Testis (tissue), 3 donors: ENCODE results near the gene KRT6B. TPM values are rescaled to one million over a fixed set of nuclear protein-coding genes. Genes with fewer than 3 reads are reported as not detected.

Experiments
- DNase-seq: peaks from one replicate; pipeline ENCODE4 v3.0.0-alpha.2; 2019
- H3K27ac ChIP-seq, 2 donors: fragments of 200-600 bp; sonication (generic); one replicate each; pipeline ENCODE4 v1.5.1; 2019
- H3K27me3 ChIP-seq: fragments of 200-600 bp; sonication (generic); one replicate; pipeline ENCODE4 v1.5.1; 2019
- H3K36me3 ChIP-seq: fragments of 200-600 bp; sonication (generic); one replicate; pipeline ENCODE4 v1.5.1; 2017; ENCODE audit warnings: low read depth; ENCODE audit errors: missing control alignments
- H3K4me1 ChIP-seq: fragments of 200-600 bp; sonication (generic); one replicate; pipeline ENCODE4 v1.5.1; 2019
- H3K4me3 ChIP-seq, 2 donors: fragments of 200-600 bp; sonication (generic); one replicate each; pipeline ENCODE4 v1.5.1; 2017 to 2019
- H3K9me3 ChIP-seq: fragments of 200-600 bp; sonication (generic); one replicate; pipeline ENCODE4 v1.5.1; 2017
- POLR2A ChIP-seq: fragments of 450-650 bp; IDR thresholded peaks from one replicate; pipeline ENCODE4 v1.6.1; 2017; ENCODE audit warnings: antibody characterized with exemption, mild to moderate bottlenecking, moderate library complexity
- WGBS, 2 donors: methylation state at CpG; one replicate each; pipeline ENCODE4 v1.1.5; 2018; 5-methylcytosine and 5-hydroxymethylcytosine counted together
- intact Hi-C: fragments of 100-400 bp; cut with DNase I; formaldehyde crosslinking; loops from one replicate; pipeline ENCODE4 v1.15.1; 2023; ENCODE audit warnings: low total_unique reads
- polyA plus RNA-seq: library from polyadenylated mRNA; stranded (reverse); fragments of 350-450 nt; fragmentation: Illumina TruSeq; extraction: RNeasy Lipid Tissue Mini Kit (QIAGEN cat#74804); gene quantifications from one replicate; pipeline ENCODE4 v1.2.3, GENCODE V29; 2014; ENCODE audit warnings: low read depth, low replicate concordance; ENCODE audit not compliant: insufficient read depth
- total RNA-seq, 2 donors: library from RNA; depleted of rRNA; stranded (reverse); fragments of >200 nt; gene quantifications; one replicate each; pipeline ENCODE4 v1.2.3, GENCODE V29; 2016
- TF ChIP-seq, protein P1 (sequence below), 3 experiments: fragments of 450-650 bp in 2 of 3; fragments of 200-600 bp in 1 of 3; sonication (generic) in 1 of 3; IDR thresholded peaks; one replicate each; pipeline ENCODE4 v1.5.1; 2016 to 2019; ENCODE audit warnings: antibody characterized with exemption in 3 of 3, mild to moderate bottlenecking in 2 of 3, moderate library complexity in 1 of 3

KRT6B gene
- total and polyA plus RNA-seq, 3 donors from 2014 or later, result 0.19 TPM; not detected in 2

DNA sequence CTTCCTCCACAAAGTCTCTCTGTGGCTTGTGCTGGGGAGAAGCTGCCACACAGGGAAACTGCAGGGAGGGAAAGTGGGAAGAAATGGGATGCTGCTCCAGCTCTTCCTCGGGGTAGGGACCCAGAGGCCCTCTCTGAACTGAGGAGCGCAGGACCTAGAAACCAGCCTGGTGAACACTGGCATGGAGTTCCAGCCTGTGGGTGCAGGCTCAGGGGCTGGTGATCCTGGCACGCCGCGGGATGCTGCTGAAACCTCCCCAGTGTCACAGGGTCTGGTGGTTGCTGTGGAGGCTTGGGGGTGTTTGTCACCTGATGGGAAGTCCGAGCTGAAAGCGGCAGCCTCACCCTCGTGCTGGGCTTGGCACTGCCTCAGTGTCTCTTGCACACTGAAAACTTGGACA lies 12.5 kb downstream of the KRT6B start:
- no peak for DNase-seq
- Histone ChIP-seq H3K4me3 (no peak overlapping the region), H3K27ac (no peak overlapping the region), H3K4me1 (no peaks in the 10 kb centered on the region), H3K9me3 (no peaks in the 10 kb centered on the region), H3K36me3 (no peaks in the 10 kb centered on the region), H3K27me3 (no peaks in the 10 kb centered on the region)
- WGBS, 2 donors, result 81 to 82% methylated on average over 8 of the region's 8 CpGs
- intact Hi-C loops, result no loop called here
- TF ChIP-seq, protein P1, sequence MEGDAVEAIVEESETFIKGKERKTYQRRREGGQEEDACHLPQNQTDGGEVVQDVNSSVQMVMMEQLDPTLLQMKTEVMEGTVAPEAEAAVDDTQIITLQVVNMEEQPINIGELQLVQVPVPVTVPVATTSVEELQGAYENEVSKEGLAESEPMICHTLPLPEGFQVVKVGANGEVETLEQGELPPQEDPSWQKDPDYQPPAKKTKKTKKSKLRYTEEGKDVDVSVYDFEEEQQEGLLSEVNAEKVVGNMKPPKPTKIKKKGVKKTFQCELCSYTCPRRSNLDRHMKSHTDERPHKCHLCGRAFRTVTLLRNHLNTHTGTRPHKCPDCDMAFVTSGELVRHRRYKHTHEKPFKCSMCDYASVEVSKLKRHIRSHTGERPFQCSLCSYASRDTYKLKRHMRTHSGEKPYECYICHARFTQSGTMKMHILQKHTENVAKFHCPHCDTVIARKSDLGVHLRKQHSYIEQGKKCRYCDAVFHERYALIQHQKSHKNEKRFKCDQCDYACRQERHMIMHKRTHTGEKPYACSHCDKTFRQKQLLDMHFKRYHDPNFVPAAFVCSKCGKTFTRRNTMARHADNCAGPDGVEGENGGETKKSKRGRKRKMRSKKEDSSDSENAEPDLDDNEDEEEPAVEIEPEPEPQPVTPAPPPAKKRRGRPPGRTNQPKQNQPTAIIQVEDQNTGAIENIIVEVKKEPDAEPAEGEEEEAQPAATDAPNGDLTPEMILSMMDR (IDR thresholded peaks at IDR 0.05), result no peak
- TF ChIP-seq POLR2A, result no peak

DNA sequence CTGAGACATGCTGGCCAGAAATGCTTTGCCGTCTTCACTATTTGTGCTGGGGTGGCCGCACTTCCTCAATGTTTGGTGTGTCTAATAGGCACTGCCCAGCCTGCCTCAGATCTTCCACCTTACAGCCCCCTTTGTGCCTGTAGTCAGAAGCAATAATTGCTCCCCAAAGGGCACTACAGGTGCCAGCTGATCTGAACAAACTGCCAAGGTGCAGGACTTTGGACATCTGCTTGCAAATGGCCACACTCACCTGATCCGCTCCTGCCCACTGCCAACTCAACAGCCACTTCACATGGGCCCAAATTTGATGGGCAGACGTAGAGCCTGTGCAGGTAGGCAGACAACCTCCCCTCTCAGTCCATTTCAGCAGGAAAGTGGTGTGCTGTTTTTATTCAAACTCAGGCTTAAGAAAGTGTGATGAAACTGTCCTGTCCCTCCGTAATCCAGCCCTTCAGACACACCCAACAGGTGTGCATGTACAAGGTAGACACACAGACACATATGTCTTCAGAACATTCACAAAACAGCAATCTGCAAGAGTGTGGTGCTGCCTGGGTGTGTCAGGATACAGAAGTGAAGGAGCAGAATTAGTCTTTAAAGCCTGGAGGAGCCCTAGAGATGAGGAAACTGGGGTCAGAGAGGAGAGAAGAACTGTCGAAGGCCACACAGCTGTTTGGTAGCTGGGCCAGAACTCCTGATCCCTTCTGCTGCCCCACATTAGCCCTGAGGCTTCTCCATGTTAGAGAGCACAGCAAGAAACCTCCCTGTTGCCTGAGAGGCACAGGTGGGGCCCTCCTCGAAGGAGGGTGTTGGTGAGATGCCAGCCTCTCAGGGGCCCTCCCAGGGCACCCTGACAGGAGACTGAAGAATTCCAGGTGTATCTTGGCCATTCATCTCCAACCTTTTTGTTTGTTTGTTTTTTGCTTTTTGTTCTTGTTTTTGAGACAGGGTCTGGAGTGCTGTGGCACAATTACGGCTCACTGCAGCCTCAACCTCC lies 13.3 kb downstream of the KRT6B start:
- 88 to 92% methylated on average over 7 to 8 of the region's 8 CpGs for WGBS, 2 donors
- DNase-seq, result no peak
- Histone ChIP-seq H3K9me3 (no peaks in the 10 kb centered on the region), H3K27me3 (no peaks in the 10 kb centered on the region), H3K4me1 (no peaks in the 10 kb centered on the region), H3K27ac (no peak overlapping the region), H3K4me3 (no peak overlapping the region), H3K36me3 (no peaks in the 10 kb centered on the region)
- intact Hi-C loops, result no loop called here
- TF ChIP-seq, protein P1 (IDR thresholded peaks at IDR 0.05), result no peak
- no peak for TF ChIP-seq POLR2A

DNA sequence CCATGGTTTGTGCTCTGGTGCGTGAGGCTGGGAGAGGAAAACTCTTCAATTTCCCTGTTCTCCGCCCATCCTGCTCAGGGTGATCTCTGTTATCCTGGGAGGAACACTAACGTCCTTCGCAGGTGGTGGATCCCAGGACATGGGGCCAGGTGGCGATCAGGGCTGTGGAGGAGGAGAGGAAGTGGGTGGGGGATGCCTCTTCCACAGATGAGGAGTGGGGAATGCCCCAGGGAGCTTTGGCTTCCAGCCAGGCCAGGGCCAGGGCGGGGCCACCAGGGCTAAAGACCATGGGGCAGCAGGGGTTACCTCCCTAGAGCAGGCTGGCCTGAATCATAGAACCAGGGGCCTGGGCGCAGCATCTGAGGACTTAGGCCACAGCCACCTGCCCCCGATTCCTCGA lies 14.4 kb downstream of the KRT6B start:
- no peak for DNase-seq
- Histone ChIP-seq H3K27me3 (no peaks in the 10 kb centered on the region), H3K36me3 (no peaks in the 10 kb centered on the region), H3K27ac (no peak overlapping the region), H3K4me1 (no peaks in the 10 kb centered on the region), H3K9me3 (no peaks in the 10 kb centered on the region), H3K4me3 (no peak overlapping the region)
- WGBS, 2 donors, result 83 to 84% methylated on average over 8 to 9 of the region's 9 CpGs
- intact Hi-C loops, result no loop called here
- no peak for TF ChIP-seq POLR2A
- TF ChIP-seq, protein P1 (IDR thresholded peaks at IDR 0.05), result no peak

DNA sequence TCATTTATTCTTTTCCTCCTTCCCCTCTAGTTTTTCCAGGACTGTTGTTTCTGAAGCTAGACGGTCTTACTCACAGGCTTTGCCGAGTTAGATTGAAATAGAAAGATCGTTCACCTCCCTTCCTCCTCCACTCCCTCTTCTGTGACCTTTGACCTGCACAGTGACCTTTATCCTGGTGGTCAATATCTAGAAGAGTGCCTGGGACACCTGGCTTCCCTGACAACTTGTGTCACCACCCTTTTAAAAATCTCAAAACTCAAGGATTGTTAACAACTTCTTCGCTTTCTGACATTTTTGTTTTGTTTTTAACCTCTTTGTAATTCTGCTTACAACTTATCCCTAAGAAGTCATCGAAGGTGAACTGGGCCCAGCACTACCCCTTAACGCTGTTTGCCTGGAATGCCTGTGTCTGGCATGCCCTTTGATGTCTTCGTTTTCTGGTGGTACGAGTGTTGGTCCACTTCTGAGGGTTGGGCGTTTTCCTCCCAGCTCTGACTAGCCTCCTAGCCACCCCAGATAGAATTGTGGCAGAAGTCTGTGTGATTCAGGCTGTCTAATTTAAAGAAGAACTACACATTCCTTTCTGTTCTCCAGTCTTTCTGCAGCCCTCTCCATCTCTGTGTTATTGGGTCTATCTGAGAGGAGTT lies 15.0 kb downstream of the KRT6B start:
- 87 to 89% methylated on average over 9 of the region's 9 CpGs for WGBS, 2 donors
- intact Hi-C loops, result no loop called here
- Histone ChIP-seq H3K36me3 (no peaks in the 10 kb centered on the region), H3K9me3 (no peaks in the 10 kb centered on the region), H3K27ac (no peak overlapping the region), H3K27me3 (no peaks in the 10 kb centered on the region), H3K4me1 (no peaks in the 10 kb centered on the region), H3K4me3 (no peak overlapping the region)
- TF ChIP-seq, protein P1 (IDR thresholded peaks at IDR 0.05), result no peak
- TF ChIP-seq POLR2A, result no peak
- no peak for DNase-seq
